HG02610 (cell line): ENCODE results near the gene AUTS2.

ENCODE experiments used
- ATAC-seq: cut with Tn5 transposase; IDR thresholded peaks from one replicate; pipeline ENCODE4 v1.9.1; 2021; ENCODE audit warnings: mild to moderate bottlenecking, moderate library complexity; ENCODE audit not compliant: unreplicated experiment

AUTS2 gene

DNA sequence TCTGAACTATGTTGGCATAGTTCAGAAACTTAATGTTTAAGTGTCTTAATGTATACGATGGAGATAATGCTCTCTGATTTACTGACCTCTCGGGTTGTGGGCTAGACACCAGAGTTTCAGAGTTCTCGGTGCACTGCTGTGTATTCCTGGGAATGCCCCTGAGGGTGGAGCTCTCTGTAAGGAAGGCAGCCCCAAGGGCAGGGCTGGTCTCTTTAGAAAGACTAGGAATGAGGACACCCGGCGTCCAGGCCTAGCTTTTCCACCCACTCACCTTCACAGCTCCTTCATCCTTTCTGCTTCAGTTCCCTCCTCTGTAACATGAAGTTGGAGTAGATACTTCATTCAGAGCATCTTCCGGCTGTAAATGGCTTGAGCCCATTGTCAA, 997.1 kb downstream of the AUTS2 start:
- ATAC-seq: no peak

DNA sequence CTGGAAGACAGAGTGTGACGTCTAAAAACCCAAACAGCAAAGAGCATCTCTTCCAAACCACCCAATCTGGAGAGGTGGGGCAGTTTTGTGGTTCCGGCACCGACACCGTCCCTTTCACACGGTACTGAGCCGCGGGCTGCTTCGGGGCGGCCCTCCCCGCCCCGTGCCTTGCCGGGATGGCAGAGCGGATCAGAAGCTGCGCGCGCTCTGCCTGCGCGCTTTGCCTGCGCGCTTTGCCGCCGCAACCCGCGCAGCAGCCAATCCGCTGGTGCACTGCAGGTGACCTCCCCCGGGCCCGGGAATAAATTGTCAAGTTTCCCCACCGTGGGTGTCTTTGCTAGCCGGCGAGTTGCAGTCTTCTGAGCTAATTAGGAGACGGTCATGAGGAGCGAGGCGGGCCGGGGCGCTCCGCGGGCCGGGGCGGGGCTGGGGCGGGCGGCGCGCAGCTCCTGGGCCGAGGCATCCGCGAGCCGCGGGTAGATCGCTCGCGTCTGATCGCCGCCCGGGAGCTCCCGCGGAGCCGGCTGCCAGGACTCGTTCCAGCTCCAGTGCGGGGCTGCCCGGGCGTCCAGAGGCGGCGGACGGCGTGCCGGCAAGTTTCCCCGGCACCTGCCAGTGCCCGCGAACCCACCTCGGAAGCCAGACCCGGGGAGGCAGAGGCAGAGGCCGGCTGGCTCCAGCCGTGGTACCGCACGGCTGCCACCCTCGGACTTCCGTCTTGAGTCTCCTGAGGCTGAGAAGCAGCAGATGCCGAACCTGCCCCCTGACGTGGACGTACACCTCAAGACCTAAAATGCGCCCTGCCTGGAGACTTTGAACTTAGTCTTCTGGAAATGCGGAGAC, 997.7 kb downstream of the AUTS2 start:
- ATAC-seq: peak; percentile 58

DNA sequence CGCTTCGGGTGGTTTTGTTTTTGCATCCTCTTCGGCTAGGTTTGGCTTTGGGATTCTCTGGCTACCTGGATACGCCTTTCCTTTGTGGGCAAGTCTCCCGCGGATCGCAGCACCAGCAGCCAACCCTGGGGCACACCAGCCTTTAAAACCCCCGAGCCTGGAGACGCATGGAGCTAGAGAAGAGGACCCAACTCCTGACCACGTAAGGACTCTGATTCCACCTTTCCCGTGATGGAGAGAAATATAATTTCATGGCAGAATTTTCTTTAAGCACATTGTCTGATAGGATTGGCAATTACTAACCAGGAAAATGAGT, 998.3 kb downstream of the AUTS2 start:
- ATAC-seq: no peak

DNA sequence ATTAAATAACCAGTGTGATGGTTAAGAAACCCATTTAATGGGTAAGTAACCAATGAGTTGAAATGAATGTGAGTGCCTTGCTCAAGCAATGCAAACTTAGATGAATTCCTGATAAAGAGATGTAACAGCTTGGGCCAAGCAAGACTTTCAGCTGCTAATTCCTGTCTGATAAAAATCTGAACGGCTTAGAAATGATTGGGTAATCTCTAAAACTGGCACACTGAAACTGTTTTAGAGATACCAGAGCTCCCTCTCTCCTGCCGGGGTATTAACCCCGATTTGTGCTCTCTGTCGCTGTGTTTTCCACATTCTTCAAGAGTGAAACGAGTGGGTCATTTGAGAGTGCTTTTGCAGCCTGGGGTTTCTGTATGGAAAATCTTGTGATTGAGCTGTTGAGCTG, 998.8 kb downstream of the AUTS2 start:
- no peak for ATAC-seq

DNA sequence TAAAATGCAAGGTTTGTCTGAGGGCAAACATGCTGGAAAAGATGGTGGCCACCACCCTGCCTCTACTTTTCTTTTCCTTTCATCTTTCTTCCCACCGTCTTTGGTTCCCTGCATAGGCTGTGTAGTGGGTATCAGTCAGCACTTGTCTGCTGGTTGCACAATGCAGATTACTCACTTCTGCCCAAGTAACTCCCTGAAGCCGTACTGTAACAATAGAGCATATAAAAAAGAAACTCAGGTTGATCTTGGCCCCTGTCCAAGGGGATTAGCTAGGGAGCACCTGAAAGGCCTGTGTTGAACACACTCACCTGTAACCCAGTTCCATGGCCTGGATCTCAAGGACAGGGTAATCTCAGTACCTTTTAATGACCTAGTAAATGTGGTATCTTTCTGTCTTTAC, 1000.7 kb downstream of the AUTS2 start:
- ATAC-seq: no peak

DNA sequence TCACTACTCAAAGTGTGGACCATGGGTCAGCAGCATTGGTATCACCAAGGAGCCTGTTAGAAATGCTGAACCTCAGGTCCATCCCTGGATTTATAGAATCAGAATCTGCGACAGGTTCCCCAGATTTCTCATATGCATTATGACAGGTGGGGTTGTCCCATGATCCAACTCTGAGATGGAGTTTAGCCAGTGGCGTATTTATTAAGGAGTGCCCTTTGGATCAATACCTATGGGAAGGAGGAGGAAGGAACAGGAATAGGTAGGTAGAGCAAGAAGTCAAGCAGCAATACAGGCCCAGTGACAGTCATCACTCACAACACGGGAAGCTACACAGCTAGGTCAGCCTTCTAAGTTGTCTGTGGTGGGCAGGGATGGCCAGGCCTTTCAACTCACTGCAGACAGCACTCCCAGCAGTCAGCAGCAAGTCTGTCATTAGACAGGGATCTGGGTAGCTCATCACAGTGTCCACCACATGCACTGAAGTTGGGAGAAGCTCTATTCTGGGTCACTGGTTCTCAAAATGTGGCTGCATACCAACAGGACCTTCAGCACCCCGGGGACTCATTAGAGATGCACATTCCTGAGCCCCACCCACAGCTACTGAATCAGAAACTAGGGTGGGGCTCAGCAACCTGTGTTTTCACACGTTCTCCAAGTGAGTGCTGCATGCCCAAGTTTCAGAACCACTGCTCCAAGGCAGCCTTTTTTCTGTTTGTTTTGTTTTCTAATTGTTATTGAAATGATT, 1001.3 kb downstream of the AUTS2 start:
- no peak for ATAC-seq

DNA sequence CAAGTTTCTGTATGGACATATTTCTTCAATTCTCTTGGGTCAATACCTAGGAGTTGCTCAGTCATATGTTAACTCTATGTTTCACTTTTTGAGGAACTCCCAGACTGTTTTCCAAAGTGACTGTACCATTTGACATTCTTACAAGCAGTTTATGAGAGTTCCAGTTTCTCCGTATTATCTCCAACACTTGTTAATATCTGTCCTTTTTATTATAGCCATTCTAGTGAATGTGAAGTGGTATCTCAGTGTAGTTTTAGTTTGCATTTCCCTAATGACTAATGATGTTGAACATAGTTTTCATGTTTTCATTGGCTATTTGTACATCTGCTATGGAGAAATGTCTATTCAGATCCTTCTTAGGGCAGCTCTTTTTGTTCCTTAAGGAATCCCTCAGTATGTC, 1002.7 kb downstream of the AUTS2 start:
- no peak for ATAC-seq

DNA sequence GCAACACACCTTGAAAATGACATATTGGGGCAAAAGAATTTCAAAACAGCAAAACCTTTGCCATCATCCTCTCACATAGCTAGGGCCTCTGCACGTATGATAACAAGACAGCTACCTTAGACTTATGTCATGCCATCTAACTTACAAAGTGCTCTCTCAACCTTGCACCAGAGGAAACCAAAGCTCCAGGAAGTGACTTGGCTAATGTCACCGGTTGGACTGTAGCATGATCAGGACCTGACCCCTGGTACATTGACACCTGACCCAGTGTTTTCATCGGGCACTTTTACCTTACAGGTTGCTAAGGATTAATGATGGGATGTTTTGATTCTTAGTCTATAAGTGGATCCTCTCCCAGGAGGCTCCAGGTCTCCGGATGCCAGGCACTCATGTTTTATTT, 1003.8 kb downstream of the AUTS2 start:
- no peak for ATAC-seq

DNA sequence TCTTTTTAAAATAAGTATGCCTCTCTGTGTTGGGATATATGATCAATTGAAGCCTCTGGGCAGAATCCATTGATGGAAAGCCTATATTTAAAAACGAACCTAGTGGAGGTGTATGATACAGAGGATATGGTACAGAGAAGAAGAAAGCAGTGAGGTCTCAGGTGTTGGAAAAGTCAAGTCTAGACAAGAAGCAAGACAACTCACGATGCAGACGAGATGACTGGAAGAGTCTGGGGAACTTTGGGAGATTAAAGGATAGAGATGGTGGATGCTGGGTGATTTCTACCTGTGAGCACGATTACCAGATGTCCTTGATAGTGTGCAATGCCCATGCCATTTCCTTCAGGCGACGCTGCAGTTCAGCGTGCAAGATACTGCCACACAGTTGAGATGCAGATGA, 1009.0 kb downstream of the AUTS2 start:
- no peak for ATAC-seq

DNA sequence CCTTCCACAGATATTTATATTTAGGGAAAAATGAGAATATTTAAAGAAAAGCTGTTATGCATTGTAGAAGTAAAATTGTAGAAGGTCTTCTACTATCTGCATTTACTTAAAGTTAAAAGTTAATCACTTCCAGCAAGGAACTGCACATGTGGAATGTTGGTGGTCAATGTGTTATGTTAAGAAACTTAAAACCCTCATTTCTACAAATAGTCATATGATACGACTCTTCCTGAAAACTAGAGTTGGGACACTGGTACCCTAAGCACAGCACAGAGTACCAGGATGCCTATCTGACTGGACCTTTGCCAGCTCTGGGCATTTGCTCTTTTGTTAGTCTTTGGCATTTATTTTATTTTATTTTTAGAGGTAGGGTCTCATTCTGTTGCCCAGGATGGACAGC, 1009.5 kb downstream of the AUTS2 start:
- no peak for ATAC-seq

DNA sequence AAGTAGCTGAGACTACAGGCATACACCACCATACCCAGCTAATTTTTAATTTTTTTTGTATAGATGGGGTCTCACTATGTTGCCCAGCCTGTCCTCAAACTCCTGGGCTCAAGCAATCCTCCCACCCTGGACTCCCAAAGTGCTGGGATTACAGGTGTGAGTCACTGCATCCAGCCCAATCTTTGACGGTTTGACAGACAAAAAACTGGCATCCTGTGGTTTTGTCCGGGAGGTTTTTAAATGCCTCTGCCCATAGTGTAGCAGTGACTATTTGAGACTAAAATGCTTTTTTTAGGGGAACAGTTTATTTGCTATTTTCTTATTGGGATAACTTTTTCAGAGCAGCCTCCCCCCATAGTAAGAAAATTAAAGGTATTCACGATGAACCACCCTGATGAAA, 1010.0 kb downstream of the AUTS2 start:
- no peak for ATAC-seq

DNA sequence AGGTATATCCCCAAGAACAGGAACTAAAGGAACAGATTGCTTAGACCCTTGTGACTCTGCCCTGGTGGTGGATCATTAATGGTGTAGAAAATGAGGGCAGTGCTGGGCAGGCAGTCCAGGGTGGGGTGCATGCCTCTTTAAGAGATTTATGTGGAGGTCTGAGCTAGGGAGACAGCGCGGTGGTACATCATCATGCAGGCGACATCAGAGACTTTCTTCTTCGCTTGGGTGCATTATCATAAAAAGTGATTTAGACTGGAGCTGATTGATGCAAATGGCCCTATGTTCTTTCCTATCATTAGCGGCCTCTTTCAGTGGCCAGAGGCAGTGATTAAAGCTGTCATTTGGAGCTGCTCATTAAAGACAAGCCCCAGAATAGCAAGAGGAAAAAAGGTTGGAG, 1014.5 kb downstream of the AUTS2 start:
- ATAC-seq: no peak

DNA sequence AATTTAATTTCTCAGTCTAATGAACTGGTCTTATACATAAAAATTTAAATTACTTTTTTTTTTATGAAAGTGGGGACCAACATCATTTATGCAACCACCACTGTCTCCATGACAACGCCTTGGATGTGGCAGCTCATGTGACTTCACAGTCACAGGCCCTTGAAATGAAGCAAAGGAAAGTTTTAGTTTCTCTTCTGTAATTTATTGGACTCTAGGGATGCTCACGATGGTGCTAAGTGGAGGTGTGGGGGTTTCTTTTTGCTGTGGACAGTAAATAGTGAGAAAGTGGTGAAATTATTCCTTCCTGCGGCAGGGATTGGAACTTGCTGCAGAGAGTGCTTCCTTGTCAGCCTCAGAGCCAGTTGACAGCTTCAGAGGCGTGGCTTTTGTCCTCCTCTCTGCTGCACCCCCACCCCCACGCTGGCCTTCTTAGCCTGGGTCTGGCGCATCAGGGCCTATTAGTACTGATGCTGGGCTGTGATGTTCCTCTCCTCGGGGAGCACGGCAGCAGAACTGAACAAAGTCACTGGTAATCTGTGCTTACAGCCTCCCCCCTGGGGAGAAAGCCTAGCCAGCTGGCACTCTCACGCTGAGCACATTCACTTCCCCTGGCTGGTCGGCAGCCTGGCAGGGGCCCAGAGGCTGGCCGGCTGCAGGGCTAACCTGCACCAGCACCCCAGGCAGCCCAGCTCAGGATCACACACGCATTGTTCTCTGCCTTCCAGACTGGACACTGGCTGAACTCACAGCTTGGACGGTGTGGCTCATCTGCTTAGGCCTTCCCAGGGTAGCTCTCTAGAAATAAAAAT, 1016.2 kb downstream of the AUTS2 start:
- peak; percentile 63 for ATAC-seq

DNA sequence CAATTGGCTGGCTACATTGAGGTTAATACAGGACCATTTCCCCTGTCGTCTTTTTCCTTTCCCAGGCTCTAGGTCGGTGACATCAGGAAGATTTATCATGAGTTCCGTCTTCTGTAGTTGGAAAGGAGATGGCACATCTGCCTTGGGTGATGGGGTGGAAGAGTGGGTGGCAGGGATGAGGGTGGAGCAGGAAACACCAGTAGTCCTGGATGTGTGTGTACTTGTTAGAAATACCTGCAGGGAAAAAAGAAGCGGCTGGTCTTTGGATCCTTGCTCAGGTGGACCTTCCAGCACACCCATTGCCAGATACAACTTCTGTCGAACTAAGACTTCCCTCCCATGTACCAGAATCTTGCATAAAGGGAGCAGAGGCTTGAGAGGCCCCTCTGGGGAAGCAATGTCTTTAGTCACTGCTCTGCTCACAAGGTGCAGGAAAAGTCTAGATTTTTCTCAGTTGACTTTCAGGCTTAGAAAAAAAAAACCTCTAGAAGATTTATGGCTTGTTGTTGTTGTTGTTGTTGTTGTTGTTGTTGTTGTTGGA, 1016.9 kb downstream of the AUTS2 start:
- no peak for ATAC-seq

DNA sequence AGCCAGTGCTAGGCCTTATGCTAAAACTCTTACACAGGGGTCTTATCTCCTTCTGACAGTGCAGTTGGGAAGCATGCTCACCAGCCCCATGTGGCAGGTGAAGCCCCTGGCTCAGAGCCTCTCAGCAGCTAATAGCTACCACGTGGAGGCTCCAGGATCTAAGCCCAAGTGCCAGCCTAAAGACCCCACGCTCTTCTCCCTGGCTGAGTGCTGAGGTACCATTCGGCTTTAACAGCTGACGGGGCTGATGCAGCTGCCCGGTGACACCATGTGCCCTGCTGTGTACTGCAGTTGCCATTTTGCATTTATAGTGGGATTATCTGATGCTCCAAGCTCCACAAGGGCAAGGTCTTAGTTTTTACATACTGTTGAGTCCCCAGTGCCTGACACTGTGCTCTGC, 1017.9 kb downstream of the AUTS2 start:
- no peak for ATAC-seq

DNA sequence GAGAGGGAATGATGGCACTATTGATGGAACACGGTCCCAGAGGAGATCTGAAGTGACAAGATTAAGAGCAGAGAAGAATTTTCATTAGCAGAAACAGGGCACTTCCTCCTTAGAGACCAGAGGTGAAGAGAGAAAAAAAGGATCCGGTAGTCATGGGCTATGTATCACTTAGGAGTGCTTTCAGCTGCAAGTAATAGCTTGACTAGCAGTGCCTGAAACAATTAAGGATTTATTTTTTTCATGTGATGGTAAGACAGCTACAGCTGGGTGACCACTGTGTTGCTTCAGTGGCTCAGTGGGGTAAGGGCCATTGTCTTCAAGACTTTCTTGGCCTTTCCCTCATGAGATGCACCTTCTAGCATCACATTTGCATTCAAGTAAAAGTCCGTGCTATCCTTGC, 1018.5 kb downstream of the AUTS2 start:
- ATAC-seq: no peak

DNA sequence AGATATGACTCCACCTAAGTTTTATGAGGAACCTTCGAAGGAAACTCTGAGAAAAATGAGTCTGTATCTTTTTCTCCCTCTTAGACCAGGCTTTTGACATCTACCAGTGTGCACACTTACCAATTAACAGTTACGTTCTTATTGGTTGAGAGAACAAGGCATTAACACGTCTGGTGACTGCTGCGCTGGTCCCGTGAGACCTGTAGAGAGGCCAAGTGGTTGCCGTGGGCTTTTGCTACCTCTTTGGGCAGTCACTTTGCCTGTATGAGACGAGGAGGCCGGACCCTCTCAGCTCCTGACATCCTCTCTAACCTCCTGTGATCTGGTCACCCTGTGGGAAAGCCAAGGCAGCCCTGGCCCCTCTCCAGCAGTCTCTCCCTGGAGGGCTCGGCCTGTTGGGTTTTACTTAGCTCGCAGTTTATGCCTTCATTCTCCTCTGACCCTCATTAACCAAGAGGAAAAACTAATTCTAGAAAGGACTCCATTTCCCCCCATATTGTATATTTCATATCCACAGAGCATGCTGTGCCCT, 1019.8 kb downstream of the AUTS2 start:
- no peak for ATAC-seq

DNA sequence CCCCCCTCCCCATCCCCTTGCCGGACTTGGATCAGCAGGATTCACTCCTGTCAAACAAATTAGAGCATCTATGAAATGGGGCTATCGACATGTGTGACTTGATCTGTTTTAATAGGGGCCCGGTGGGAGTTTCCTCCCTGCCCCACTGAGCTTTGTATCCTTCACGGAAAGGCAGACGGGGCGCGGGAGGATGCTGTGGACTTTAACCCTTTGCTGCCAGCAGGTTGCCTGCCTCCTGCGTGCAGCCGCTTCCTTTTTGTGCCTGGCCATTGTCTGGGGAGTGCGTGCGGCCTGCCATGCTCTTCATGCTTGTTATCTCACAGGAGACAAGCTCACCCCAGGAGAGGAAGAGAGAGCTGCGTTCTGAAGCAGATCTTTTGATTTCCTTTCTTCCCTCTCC, 1020.9 kb downstream of the AUTS2 start:
- ATAC-seq: no peak

DNA sequence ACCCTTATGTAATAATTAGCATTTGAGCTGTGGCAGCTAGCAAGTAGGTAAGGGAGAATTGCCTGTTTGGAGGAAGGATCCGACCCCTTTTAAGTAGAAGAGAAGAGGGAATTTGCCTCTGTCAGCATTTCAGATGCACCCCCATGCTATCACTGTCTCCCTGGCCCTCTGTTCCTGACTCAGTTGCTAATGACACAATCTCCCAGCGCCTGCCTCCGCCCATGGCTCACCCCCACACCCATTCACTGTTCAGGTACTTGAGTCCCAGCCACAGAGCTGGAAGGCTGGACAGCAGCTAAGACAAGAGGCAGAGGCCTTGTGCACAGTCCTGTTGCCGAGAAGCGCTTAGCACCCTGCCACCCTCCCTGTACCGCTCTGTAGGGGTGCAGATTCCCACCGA, 1021.4 kb downstream of the AUTS2 start:
- no peak for ATAC-seq

DNA sequence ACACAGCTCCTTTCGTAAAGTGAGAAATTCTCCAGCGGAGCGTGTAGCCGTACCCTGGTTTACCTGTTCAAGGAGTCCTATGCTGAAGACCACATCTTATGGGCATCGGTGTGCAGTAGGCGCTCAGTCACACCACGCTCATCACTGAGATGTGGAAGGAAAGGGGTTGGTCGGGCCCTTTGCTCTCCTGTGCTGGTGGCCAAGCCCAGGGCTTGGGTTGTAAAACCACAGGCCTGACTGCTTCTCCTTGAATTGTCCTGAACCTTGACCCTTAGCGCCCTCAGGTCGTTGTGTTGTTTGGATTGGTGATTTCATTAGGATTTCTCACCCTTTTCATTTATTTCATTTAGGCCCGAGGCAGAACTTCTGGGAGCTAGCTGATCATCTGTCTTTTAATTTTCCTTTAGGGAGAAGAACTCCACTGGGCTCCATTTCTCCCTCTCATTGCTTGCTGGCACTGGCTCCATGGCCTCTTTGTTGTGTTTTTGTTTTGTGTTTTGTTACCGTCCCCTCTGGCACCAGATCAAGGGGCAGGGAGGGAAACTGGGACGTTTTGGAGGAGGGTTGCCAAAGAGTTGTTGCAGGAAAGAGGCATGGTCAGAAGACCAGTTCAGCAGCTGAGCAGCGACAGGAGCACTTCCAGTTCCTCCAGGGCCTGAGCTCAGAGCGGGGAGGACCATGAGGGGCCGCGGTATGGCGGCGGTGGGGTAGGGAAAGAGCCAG, 1022.2 kb downstream of the AUTS2 start:
- no peak for ATAC-seq
